GM12878 (cell line): Measurements from ENCODE around the gene ANKMY1.

Source experiments
- EP300 ChIP-seq, 2 experiments: fragments of 150-350 bp in 1 of 2; IDR thresholded peaks; 2 replicates each; pipeline ENCODE4 v1.6.1; 2011 to 2012; ENCODE audit warnings: low read depth in 2 of 2, low read length in 2 of 2, borderline replicate concordance in 1 of 2, improper control_type of control experiment in 1 of 2, inconsistent platforms in 1 of 2; ENCODE audit not compliant: control insufficient read depth in 1 of 2
- TF ChIP-seq, protein P1 (sequence below), 3 experiments: IDR thresholded peaks in 2 of 3; conservative IDR thresholded peaks in 1 of 3; 2 replicates each; pipeline ENCODE4 v1.5.1; 2011; ENCODE audit warnings: low read depth in 3 of 3, low read length in 3 of 3, mild to moderate bottlenecking in 3 of 3, control low read depth in 2 of 3, moderate library complexity in 2 of 3, inconsistent platforms in 1 of 3, mixed read lengths in 1 of 3; ENCODE audit not compliant: control insufficient read depth in 2 of 3, insufficient read depth in 1 of 3; ENCODE audit errors: extremely low read depth in 1 of 3

GRCh38 chr2:240527153-240527750, 30.5 kb downstream of the ANKMY1 start:
- TF ChIP-seq, protein P1, sequence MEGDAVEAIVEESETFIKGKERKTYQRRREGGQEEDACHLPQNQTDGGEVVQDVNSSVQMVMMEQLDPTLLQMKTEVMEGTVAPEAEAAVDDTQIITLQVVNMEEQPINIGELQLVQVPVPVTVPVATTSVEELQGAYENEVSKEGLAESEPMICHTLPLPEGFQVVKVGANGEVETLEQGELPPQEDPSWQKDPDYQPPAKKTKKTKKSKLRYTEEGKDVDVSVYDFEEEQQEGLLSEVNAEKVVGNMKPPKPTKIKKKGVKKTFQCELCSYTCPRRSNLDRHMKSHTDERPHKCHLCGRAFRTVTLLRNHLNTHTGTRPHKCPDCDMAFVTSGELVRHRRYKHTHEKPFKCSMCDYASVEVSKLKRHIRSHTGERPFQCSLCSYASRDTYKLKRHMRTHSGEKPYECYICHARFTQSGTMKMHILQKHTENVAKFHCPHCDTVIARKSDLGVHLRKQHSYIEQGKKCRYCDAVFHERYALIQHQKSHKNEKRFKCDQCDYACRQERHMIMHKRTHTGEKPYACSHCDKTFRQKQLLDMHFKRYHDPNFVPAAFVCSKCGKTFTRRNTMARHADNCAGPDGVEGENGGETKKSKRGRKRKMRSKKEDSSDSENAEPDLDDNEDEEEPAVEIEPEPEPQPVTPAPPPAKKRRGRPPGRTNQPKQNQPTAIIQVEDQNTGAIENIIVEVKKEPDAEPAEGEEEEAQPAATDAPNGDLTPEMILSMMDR (IDR thresholded peaks at IDR 0.05 in 2 of 3, conservative IDR thresholded peaks at IDR 0.05 in 1 of 3; ENCODE audit: control insufficient read depth in 2 of 3, extremely low read depth in 1 of 3, insufficient read depth in 1 of 3, low read depth in 3 of 3, low read length in 3 of 3): no peak
- no peak for TF ChIP-seq EP300 (IDR thresholded peaks at IDR 0.05; ENCODE audit: borderline replicate concordance in 1 of 2, control insufficient read depth in 1 of 2, low read depth in 2 of 2, low read length in 2 of 2)
